ENCODE measurements around the gene ALK.

ALK gene

GRCh38 chr2:29761278-29761677 is 160.1 kb downstream of the ALK start:
- Histone ChIP-seq H3K9me3 (no peaks in the 10 kb centered on the region), H3K4me3 (ENCODE audit: low read depth in 1 of 2, low read length in 1 of 2) (no peak overlapping the region), H3K4me1 (ENCODE audit: control insufficient read depth in 1 of 2, insufficient read depth in 1 of 2, low read depth in 1 of 2, low read length in 1 of 2) (no peaks in the 10 kb centered on the region), H3K27ac (no peak overlapping the region), H3K36me3 (no peaks in the 10 kb centered on the region), H3K27me3 (no peaks in the 10 kb centered on the region)
- TF ChIP-seq, protein P1, sequence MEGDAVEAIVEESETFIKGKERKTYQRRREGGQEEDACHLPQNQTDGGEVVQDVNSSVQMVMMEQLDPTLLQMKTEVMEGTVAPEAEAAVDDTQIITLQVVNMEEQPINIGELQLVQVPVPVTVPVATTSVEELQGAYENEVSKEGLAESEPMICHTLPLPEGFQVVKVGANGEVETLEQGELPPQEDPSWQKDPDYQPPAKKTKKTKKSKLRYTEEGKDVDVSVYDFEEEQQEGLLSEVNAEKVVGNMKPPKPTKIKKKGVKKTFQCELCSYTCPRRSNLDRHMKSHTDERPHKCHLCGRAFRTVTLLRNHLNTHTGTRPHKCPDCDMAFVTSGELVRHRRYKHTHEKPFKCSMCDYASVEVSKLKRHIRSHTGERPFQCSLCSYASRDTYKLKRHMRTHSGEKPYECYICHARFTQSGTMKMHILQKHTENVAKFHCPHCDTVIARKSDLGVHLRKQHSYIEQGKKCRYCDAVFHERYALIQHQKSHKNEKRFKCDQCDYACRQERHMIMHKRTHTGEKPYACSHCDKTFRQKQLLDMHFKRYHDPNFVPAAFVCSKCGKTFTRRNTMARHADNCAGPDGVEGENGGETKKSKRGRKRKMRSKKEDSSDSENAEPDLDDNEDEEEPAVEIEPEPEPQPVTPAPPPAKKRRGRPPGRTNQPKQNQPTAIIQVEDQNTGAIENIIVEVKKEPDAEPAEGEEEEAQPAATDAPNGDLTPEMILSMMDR (IDR thresholded peaks at IDR 0.05), result no peak

- Histone ChIP-seq H3K36me3 (no peaks in the 10 kb centered on the region), H3K27ac (no peak overlapping the region)
Observed at GRCh38 chr2:29760008-29760407, 161.4 kb downstream of the ALK start.

GRCh38 chr2:29759360-29759759 is 162.0 kb downstream of the ALK start:
- TF ChIP-seq, protein P1 (IDR thresholded peaks at IDR 0.05), result no peak
- Histone ChIP-seq H3K36me3 (no peaks in the 10 kb centered on the region), H3K4me3 (ENCODE audit: low read depth in 1 of 2, low read length in 1 of 2) (no peak overlapping the region), H3K4me1 (ENCODE audit: control insufficient read depth in 1 of 2, insufficient read depth in 1 of 2, low read depth in 1 of 2, low read length in 1 of 2) (no peaks in the 10 kb centered on the region), H3K27ac (no peak overlapping the region), H3K9me3 (no peaks in the 10 kb centered on the region), H3K27me3 (no peaks in the 10 kb centered on the region)

More at GRCh38 chr2:29760008-29760407, 161.4 kb downstream of the ALK start:
- Histone ChIP-seq H3K9me3 (no peaks in the 10 kb centered on the region), H3K27me3 (no peaks in the 10 kb centered on the region), H3K4me3 (ENCODE audit: low read depth in 1 of 2, low read length in 1 of 2) (no peak overlapping the region), H3K4me1 (ENCODE audit: control insufficient read depth in 1 of 2, insufficient read depth in 1 of 2, low read depth in 1 of 2, low read length in 1 of 2) (no peaks in the 10 kb centered on the region)
- TF ChIP-seq, protein P1 (IDR thresholded peaks at IDR 0.05), result no peak

DNA sequence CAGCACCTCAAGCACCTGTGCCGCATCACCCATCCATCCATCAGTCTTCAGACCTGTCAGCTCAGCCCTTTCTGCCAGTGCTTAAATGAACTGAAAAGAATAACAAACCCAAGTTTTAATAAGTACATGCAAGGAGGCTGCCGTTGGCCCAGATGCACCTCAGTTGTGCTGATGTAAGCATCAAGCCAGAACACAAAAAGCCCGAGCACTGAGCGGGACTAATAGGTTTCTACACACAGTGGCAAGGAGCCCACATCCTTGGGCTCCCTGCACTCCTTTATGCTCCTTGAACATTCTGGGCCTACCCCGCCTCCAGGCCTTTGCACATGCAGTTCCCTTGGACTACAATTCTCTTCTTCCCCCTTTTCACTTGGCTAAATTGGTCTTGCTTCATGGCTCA is 165.6 kb downstream of the ALK start:
- peaks cover 3% of the 10 kb centered on the region for H3K27me3 ChIP-seq
- H3K4me1 ChIP-seq (ENCODE audit: control insufficient read depth in 1 of 2, insufficient read depth in 1 of 2, low read depth in 1 of 2, low read length in 1 of 2), result no peaks in the 10 kb centered on the region
- H3K4me3 ChIP-seq (ENCODE audit: low read depth in 1 of 2, low read length in 1 of 2), result no peak overlapping the region
- TF ChIP-seq, protein P1 (IDR thresholded peaks at IDR 0.05), result no peak
- no peaks in the 10 kb centered on the region for H3K36me3 ChIP-seq
- no peak overlapping the region for H3K27ac ChIP-seq
- no peaks in the 10 kb centered on the region for H3K9me3 ChIP-seq

DNA sequence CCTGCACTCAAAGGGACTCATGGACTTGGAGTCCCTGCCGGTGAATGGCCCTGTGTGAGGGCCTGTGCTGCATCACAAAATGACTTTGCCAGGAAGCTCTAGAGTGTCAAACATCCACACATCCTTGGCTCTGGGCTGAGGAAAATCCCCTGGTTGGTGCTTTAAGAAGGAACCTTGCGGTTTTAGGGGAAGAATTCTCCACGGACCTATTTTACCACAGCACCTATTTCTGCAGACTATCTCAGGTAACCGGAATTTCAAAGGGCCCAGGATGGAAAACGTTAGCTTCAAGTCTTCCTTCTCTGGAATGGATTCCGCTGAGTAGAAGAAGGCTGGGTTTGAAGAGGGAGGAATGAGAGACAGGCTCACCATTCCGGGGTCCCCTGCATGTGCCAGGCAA is 166.2 kb downstream of the ALK start:
- Histone ChIP-seq H3K9me3 (no peaks in the 10 kb centered on the region), H3K27ac (no peak overlapping the region), H3K4me1 (ENCODE audit: control insufficient read depth in 1 of 2, insufficient read depth in 1 of 2, low read depth in 1 of 2, low read length in 1 of 2) (no peaks in the 10 kb centered on the region), H3K4me3 (ENCODE audit: low read depth in 1 of 2, low read length in 1 of 2) (no peak overlapping the region), H3K36me3 (no peaks in the 10 kb centered on the region), H3K27me3 (peaks cover 3% of the 10 kb centered on the region)
- TF ChIP-seq, protein P1 (IDR thresholded peaks at IDR 0.05), result no peak
